Stimulated activated CD4-positive, alpha-beta T cell treated with anti-CD3 and anti-CD28 coated beads, TNF-alpha, amount 100 ng/mL, for 48 hours (primary cell): ENCODE results near the gene ERMN.
"Not testable (repeated sequence)": the region's sequence is repeated elsewhere in the genome, so short reads cannot be mapped to it uniquely, and the experiment has no call there.

ENCODE experiments used
- DNase-seq, 3 donors: peaks; one replicate each; pipeline ENCODE4 v3.0.0-alpha.2; 2020; ENCODE audit warnings: low read depth in 3 of 3

Gene ERMN

GRCh38 chr2:157325786-157326185 lies at the start of gene ERMN:
Gene ERMN, minus strand, starts transcription at chr2:157325824. Its CDS starts 182 bp downstream, at chr2:157325642.
- DNase-seq: no peak

- DNase-seq: no peak
These were observed 49.8 kb upstream of the ERMN start for GRCh38 chr2:157375384-157375783.

- not testable (repeated sequence) for DNase-seq
These were observed 42.9 kb upstream of the ERMN start for GRCh38 chr2:157368508-157368907.

- no peak for DNase-seq
These were observed 42.1 kb upstream of the ERMN start for GRCh38 chr2:157367704-157368103.

GRCh38 chr2:157364257-157364974 lies 38.8 kb upstream of the ERMN start:
- DNase-seq: no peak

GRCh38 chr2:157363612-157364101 lies 38.0 kb upstream of the ERMN start:
- DNase-seq: no peak

GRCh38 chr2:157362627-157363026 lies 37.0 kb upstream of the ERMN start:
- no peak for DNase-seq

GRCh38 chr2:157361526-157361925 lies 35.9 kb upstream of the ERMN start:
- DNase-seq: no peak

GRCh38 chr2:157359628-157360027 lies 34.0 kb upstream of the ERMN start:
- DNase-seq: no peak

GRCh38 chr2:157355618-157356017 lies 30.0 kb upstream of the ERMN start:
- no peak for DNase-seq

GRCh38 chr2:157349949-157350515 lies 24.4 kb upstream of the ERMN start:
- no peak for DNase-seq

- DNase-seq: no peak
These were observed 22.8 kb upstream of the ERMN start for GRCh38 chr2:157348291-157348921.

GRCh38 chr2:157345647-157346389 lies 20.2 kb upstream of the ERMN start:
- no peak for DNase-seq

GRCh38 chr2:157341381-157341780 lies 15.8 kb upstream of the ERMN start:
- not testable (repeated sequence) for DNase-seq

GRCh38 chr2:157339965-157340655 lies 14.5 kb upstream of the ERMN start:
- DNase-seq: no peak

GRCh38 chr2:157337978-157338377 lies 12.4 kb upstream of the ERMN start:
- no peak for DNase-seq

- peak in 1 of 3 donors; percentile 42 for DNase-seq
These were observed 10.8 kb upstream of the ERMN start for GRCh38 chr2:157336137-157337010.

- DNase-seq: no peak
These were observed 9.2 kb upstream of the ERMN start for GRCh38 chr2:157334797-157335196.

GRCh38 chr2:157334335-157334734 lies 8.7 kb upstream of the ERMN start:
- DNase-seq: no peak

- DNase-seq: no peak
These were observed 7.9 kb upstream of the ERMN start for GRCh38 chr2:157333304-157334047.
